CD4-positive, alpha-beta T cell treated with Interleukin-1 beta for 1 hour (primary cell): ENCODE results near the gene CSH2.
"Not testable (repeated sequence)": the region's sequence is repeated elsewhere in the genome, so short reads cannot be mapped to it uniquely, and the experiment has no call there.

Experiments used
- DNase-seq, 2 donors: peaks; one replicate each; pipeline ENCODE4 v3.0.0-alpha.2; 2020 to 2022

CSH2 gene

GRCh38 chr17:63894821-63895220 lies 21.3 kb upstream of the CSH2 start:
- not testable (repeated sequence) for DNase-seq

- not testable (repeated sequence) for DNase-seq
Measured at GRCh38 chr17:63894021-63894420, 20.5 kb upstream of the CSH2 start.

DNA sequence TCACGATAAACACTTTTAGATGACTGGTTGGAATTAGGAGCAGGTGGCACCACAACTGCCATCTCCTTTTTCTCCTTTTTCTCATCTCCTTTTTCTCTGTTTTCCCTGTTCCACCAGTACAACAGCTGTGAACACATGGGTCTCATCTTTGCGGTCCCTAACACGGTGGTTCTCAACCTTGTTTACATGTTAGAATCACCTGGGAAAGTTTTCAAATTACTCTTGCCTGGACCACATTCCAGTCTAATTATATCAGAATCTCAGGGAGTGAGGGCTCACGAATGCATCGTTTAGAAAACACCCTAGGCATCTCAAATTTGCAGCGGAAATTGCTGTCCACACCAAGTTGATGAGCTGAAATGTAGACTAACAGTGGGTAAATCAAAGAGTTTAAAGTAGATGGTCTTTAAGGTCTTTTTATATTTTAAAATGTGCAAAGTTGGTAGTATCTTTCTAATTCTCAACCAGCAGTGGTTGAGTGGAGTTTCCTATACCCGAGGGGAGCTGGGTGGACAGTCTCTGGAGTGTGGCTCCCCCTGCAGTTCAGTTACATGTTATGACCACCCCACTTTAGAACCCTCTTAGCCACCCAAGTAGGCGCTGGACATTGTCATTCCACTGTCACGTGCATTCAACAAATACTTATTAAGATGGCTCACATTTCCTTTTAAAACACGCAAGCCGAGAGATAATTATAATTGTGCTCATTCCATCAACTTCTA lies 19.0 kb upstream of the CSH2 start:
- DNase-seq = not testable (repeated sequence)

DNA sequence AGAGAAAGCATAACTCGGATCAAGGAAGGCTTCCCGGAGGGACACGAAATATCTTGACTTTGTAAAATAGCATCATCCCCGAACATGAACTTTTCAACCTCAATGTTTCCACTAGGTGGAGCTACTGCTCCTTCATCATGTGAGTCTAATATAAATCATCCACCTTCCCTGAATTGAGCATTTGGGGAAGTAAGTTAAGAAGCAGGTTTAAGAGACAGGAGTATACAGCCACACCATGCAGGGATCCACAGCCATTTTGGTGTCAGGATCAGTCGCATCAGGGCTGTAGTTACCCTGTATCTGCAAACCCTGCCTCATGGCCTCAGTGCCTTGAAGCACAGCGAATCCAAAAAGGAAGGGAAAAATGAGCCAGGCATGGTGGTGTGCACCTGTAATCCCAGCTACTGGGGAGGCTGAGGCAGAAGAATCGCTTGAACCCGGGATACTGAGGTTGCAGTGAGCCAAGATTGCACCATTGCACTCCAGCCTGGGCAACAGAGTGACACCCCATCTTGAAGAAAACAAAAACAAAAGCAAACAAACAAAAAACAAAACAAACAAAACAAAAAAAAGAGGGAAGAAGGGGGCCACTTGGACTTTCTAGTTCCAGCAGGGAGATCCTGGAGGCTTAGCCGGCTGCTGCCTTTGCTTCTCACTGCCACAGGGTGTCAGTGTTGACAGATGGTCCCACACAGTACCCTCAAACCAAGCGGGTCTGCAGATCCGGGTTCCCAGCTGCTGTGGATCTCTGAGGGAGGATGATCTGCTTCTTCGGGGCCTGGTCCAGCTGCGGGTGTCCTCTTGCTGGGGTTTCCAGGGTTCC lies 15.8 kb upstream of the CSH2 start:
- DNase-seq = peak; percentile 11 to 33

- DNase-seq = not testable (repeated sequence)
Measured at GRCh38 chr17:63885119-63885518, 11.6 kb upstream of the CSH2 start.

GRCh38 chr17:63882626-63883126 lies 9.2 kb upstream of the CSH2 start:
- DNase-seq = not testable (repeated sequence)

- peak; percentile 55 to 68 for DNase-seq
Measured at GRCh38 chr17:63881935-63882601, 8.6 kb upstream of the CSH2 start, which contains the start of gene GH2. Gene GH2, minus strand, starts transcription at chr17:63881944. Its CDS starts 143 bp downstream, at chr17:63881801.

- DNase-seq = not testable (repeated sequence)
Measured at GRCh38 chr17:63881337-63881736, 7.9 kb upstream of the CSH2 start.

DNA sequence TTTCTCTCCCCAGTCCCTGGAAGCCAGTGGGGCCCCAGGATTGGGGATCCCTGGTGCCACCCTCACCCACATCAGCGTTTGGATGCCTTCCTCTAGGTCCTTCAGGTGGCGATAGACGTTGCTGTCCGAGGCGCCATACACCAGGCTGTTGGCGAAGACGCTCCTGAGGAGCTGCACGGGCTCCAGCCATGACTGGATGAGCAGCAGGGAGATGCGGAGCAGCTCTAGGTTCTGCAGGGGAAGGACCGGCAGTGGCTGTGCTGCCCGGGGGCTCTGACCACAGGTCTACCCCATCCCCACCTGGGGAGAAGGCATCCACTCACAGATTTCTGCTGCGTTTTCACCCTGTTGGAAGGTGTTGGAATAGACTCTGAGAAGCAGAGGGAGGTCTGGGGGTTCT lies 7.2 kb upstream of the CSH2 start:
- no peak for DNase-seq

- not testable (repeated sequence) for DNase-seq
Measured at GRCh38 chr17:63878413-63878812, 4.9 kb upstream of the CSH2 start.

GRCh38 chr17:63874693-63875092 lies 1.2 kb upstream of the CSH2 start:
- not testable (repeated sequence) for DNase-seq

DNA sequence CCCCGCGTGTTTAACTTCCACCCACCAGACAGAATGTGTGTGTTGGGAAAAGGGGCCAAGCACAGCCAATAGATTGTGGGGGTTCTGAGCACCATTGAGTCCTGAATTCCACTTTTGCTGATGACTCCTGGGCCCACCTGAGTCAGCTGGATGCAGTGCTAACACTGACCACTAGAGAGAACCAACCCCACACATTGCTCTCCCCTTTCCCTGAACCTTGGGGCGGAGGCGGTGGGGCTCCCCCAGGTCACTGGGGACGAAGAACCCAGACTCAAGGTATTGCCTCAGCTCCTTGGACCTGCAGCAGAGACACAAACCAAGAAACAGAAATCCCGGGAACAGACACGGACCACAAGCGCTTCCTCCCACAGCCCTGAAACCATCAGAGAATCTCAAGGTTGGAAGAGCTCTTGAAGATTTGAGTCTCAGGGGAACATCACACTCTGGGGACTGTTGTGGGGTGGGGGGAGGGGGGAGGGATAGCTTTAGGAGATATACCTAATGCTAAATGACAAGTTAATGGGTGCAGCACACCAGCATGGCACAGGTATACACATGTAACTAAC lies 667 bp upstream of the CSH2 start:
- not testable (repeated sequence) for DNase-seq

DNA sequence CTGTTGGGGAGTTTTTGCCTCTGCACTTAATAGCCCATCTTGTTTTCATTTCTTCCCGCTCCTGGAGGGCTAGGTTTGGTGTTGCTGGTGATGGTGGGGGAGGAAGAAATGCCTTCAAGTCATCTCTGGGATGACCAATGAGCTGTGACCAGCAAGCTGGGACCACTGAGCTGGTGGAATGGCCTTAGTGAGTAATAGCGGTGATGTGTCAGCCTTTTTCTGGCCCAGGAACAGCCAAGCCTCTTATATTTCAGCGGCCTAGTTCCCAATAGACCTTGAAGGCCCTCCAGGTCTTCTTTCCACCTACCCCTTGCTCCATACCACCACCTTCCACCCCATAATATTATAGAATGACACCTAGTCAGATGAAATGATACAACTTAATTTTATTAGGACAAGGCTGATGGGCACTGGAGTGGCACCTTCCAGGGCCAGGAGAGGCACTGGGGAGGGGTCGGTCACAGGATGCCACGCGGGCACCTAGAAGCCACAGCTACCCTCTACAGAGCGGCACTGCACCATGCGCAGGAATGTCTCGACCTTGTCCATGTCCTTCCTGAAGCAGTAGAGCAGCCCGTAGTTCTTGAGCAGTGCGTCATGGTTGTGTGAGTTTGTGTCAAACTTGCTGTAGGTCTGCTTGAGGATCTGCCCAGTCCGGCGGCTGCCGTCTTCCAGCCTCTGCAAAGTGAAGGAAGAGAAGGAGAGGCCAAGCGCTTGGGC lies 1.7 kb downstream of the CSH2 start:
- not testable (repeated sequence) for DNase-seq

- not testable (repeated sequence) for DNase-seq
Measured at GRCh38 chr17:63870292-63870665, 3.2 kb downstream of the CSH2 start.

DNA sequence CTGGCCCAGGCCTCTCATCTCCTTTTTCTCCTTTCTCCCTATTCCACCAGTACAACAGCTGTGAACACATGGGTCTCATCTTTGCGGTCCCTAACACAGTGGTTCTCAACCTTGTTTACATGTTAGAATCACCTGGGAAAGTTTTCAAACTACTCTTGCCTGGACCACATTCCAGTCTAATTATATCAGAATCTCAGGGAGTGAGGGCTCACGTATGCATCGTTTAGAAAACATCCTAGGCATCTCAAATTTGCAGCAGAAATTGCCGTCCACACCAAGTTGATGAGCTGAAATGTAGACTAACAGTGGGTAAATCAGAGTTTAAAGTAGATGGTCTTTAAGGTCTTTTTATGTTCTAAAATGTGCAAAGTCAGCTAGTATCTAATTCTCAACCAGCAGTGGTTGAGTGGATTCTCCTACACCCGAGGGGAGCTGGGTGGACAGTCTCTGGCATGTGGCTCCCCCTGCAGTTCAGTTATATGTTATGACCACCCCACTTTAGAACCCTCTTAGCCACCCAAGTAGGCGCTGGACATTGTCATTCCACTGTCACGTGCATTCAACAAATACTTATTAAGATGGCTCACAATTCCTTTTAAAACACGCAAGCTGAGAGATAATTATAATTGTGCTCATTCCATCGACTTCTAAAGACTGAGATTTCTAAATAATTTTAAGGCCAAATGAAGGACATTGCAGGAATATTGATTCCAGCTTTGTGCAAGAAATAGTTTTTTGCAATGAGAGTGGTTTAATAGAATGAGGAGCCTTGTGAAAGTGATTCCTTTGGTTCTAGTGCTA lies 3.8 kb downstream of the CSH2 start:
- DNase-seq = not testable (repeated sequence)

DNA sequence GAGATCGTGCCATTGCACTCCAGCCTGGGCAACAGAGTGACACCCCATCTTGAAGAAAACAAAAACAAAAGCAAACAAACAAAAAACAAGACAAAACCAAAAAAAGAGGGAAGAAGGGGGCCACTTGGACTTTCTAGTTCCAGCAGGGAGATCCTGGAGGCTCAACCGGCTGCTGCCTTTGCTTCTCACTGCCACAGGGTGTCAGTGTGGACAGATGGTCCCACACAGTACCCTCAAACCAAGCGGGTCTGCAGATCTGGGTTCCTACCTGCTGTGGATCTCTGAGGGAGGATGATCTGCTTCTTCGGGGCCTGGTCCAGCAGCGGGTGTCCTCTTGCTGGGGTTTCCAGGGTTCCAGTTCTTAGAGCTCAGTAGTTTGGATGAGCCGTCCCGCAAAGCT lies 6.9 kb downstream of the CSH2 start:
- DNase-seq = not testable (repeated sequence)

GRCh38 chr17:63859257-63859656 lies 14.2 kb downstream of the CSH2 start:
- no peak for DNase-seq

DNA sequence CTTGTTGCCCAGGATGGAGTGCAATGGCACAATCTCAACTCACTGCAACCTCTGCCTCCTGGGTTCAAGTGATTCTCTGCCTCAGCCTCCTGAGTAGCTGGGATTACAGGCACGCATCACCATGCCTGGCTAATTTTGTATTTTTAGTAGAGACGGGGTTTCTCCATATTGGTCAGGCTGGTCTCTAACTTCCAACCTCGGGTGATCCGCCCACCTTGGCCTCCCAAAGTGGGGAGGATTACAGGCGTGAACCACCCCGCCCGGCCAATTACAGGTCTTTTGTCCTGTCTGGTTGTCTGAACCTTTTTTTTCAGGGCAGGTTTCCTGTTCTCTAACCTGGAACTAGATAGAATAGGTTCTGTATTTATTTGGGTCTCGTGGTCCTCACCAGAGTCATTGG lies 17.1 kb downstream of the CSH2 start:
- not testable (repeated sequence) for DNase-seq

DNA sequence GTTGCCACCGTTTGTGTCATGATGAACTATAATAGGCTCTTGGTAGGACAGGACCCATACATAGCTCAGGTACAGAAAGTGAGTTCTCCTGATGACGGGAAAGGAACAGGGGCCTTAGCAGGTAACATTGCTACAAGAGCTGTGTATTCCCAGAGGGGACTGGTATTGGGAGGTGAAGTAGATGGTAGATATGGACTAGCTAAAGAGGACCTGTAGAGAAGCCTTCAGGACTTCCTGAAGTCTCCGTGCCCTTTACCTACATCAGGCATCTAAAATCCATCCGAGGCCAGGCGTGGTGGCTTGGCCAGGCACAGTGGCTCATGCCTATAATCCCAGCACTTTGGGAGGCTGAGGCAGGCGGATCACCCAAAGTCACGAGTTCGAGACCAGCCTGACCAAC lies 18.3 kb downstream of the CSH2 start:
- no peak for DNase-seq

DNA sequence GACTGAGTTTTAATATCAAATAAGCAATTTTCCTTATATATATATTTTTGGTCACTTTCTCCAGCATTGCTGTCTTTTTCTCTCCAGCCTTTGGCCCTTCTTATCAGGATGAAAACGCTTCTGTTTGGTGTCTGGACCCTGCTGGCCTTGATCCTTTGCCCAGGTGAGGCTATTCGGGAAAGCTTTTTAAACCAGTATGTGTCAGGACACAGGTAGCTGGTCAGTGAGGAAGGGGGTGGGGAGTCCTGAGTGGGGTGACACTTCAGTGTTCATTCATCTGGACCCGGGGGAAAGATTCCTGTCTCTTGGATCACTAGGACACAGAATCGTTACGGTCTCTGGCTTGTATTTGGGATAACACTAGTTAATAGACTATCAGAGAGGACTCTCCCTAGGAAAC lies 18.8 kb downstream of the CSH2 start:
- DNase-seq = no peak

DNA sequence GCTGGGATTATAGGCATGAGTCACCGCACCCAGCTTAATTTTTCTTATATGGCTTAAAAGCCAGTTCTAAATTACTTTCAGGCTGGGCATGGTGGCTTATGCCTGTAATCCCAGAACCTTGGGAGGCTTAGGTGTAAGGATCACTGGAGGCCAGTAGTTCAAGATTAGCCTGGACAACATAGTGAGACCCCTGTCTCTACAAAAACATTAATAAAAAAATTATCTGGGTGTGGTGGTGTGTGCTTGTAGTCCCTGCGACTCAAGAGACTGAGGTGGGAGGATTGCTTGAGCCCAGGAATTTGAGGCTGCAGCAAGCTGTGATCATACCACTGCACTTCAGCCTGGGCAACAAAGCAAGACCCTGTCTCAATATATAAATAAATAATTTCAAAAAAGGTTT lies 20.2 kb downstream of the CSH2 start:
- DNase-seq = no peak
